Measurements from ENCODE around the gene EIF2B5.
"Not testable (repeated sequence)": the region's sequence is repeated elsewhere in the genome, so short reads cannot be mapped to it uniquely, and the experiment has no call there.

Gene EIF2B5

DNA sequence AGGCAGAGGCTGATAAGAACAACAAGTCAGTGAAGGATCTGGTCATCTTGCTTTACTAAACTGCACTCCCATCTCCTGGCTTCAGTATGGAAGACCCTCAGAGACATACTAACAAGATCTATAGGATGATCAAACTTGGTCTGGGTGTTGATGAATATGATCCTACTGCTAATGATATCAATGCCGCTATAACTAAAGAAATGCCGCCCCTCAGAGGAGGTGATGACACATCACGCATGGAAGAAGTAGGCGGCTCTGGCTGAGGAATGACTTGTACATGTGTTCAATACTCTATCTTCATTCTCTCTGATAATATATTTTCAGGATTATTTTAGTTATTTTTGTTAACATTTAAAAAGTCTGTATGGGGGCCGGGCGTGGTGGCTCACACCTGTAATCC lies 17.5 kb upstream of the EIF2B5 start:
- Histone ChIP-seq H3K9me3 (ENCODE audit: low read depth, low read length) (no peaks in the 10 kb centered on the region), H3K36me3 (ENCODE audit: insufficient read depth, low read length) (no peaks in the 10 kb centered on the region), H3K27ac (no peak overlapping the region), H3K4me3 (no peak overlapping the region), H3K9ac (ENCODE audit: insufficient read length) (no peak overlapping the region)
- TF ChIP-seq POLR2AphosphoS5 (IDR thresholded peaks at IDR 0.05; ENCODE audit: borderline replicate concordance, low read depth, low read length) (no peak), EZH2 (IDR thresholded peaks at IDR 0.05) (no peak), FOXP2 (optimal IDR thresholded peaks at IDR 0.05; ENCODE audit: control extremely low read depth, extremely low read length, insufficient read depth) (no peak)
- no peak for DNase-seq (ENCODE audit: low read depth, low spot score)

DNA sequence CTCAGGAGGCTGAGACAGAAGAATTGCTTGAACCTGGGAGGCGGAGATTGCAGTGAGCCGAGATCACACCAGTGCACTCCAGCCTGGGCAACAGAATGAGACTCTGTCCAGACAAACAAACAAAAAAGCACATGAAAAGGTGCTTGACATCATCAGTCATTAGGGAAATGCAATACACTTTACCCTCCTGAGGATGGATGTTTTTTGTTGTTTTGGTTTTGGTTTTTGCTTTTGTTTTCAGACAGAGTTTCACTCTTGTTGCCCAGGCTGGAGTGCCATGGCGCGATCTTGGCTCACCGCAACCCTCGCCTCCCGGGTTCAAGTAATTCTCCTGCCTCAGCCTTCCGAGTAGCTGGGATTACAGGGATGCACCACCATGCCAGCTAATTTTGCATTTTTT lies 14.1 kb upstream of the EIF2B5 start:
- not testable (repeated sequence) for H3K4me3 ChIP-seq; H3K9me3 ChIP-seq (ENCODE audit: low read depth, low read length); H3K36me3 ChIP-seq (ENCODE audit: insufficient read depth, low read length); DNase-seq (ENCODE audit: low read depth, low spot score); H3K9ac ChIP-seq (ENCODE audit: insufficient read length)
- 0 out of 2 replicates have a peak overlapping the region, but pooled peaks have one; percentile 69 for H3K27ac ChIP-seq

DNA sequence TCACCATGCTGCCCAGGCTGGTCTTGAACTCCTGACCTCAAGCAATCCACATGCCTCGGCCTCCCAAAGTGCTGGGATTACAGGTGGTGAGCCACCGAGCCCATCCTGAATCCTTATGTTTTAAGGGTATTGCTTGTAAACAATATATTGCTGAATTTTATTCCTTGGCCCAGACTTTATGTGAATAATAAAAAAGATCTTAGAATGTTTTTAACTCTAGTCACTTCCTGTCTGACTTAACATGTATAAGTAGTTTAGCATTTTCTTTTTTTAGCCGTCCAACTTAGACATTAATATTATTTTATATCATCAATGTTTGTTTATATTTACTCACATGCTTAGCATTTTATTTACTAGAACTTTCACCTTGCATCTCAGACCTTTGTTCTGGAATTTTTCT lies 9.2 kb upstream of the EIF2B5 start:
- H3K36me3 ChIP-seq (ENCODE audit: insufficient read depth, low read length) = no peaks in the 10 kb centered on the region
- no peak for DNase-seq (ENCODE audit: low read depth, low spot score)
- H3K27ac ChIP-seq = peak overlapping the region; percentile 37; the same call in 1 of the 2 replicates
- peak overlapping the region; percentile 46 for H3K9ac ChIP-seq (ENCODE audit: insufficient read length)
- no peak overlapping the region for H3K4me3 ChIP-seq
- no peaks in the 10 kb centered on the region for H3K9me3 ChIP-seq (ENCODE audit: low read depth, low read length)
- no peak for TF ChIP-seq FOXP2 (optimal IDR thresholded peaks at IDR 0.05; ENCODE audit: control extremely low read depth, extremely low read length, insufficient read depth)
- no peak for TF ChIP-seq POLR2AphosphoS5 (IDR thresholded peaks at IDR 0.05; ENCODE audit: borderline replicate concordance, low read depth, low read length)
- TF ChIP-seq EZH2 (IDR thresholded peaks at IDR 0.05) = no peak

DNA sequence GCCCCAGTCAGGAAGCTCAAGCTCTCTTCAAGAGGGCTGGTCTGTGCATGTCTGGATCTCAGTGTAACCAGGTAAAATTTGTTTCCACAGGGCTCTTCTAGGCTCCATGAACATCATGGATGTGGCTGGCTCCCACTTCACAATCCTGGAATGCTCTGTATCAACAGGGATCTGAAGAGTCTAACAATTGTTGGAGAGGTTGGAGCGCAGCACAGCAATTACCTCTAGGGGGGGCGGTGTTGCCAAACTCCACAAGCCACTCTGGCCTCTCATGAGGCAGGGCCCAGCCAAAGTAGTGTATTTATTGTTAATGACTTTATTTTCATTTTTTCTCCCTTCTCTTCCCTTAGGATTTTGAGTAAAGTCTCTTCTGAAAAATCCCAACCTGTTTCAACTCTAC lies 6.1 kb upstream of the EIF2B5 start:
- Histone ChIP-seq H3K4me3 (no peak overlapping the region), H3K27ac (no peak overlapping the region), H3K36me3 (ENCODE audit: insufficient read depth, low read length) (no peaks in the 10 kb centered on the region), H3K9ac (ENCODE audit: insufficient read length) (no peak overlapping the region), H3K9me3 (ENCODE audit: low read depth, low read length) (no peaks in the 10 kb centered on the region)
- DNase-seq (ENCODE audit: low read depth, low spot score) = no peak
- no peak for TF ChIP-seq EZH2 (IDR thresholded peaks at IDR 0.05)
- TF ChIP-seq POLR2AphosphoS5 (IDR thresholded peaks at IDR 0.05; ENCODE audit: borderline replicate concordance, low read depth, low read length) = no peak
- TF ChIP-seq FOXP2 (optimal IDR thresholded peaks at IDR 0.05; ENCODE audit: control extremely low read depth, extremely low read length, insufficient read depth) = no peak

DNA sequence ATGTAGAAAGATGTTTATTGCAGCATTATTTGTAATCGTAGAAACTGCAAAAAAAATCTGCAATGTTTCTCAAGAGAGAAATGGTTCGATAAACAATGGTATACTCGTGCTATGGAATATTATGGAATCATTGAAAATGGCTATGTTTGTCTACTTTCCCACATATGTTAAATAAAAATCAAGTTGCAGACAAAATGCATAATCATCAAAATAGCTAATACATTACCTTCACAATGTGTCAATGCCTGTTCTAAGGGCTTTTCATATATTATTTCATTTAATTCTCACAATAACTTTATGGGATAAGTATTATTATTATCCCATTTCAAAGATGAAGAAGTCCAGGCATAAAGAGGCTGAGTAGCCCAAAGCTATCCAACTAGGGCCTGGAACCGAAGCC lies 2.2 kb upstream of the EIF2B5 start:
- H3K4me3 ChIP-seq = peak overlapping the region; percentile 88; the same call in 1 of the 2 replicates
- DNase-seq (ENCODE audit: low read depth, low spot score) = no peak
- H3K27ac ChIP-seq = 0 out of 2 replicates have a peak overlapping the region, but pooled peaks have one; percentile 7
- H3K9me3 ChIP-seq (ENCODE audit: low read depth, low read length) = no peaks in the 10 kb centered on the region
- H3K9ac ChIP-seq (ENCODE audit: insufficient read length) = no peak overlapping the region
- TF ChIP-seq POLR2AphosphoS5 (IDR thresholded peaks at IDR 0.05; ENCODE audit: borderline replicate concordance, low read depth, low read length) (no peak), EZH2 (IDR thresholded peaks at IDR 0.05) (no peak), FOXP2 (optimal IDR thresholded peaks at IDR 0.05; ENCODE audit: control extremely low read depth, extremely low read length, insufficient read depth) (no peak)
- peaks cover 14% of the 10 kb centered on the region for H3K36me3 ChIP-seq (ENCODE audit: insufficient read depth, low read length)

DNA sequence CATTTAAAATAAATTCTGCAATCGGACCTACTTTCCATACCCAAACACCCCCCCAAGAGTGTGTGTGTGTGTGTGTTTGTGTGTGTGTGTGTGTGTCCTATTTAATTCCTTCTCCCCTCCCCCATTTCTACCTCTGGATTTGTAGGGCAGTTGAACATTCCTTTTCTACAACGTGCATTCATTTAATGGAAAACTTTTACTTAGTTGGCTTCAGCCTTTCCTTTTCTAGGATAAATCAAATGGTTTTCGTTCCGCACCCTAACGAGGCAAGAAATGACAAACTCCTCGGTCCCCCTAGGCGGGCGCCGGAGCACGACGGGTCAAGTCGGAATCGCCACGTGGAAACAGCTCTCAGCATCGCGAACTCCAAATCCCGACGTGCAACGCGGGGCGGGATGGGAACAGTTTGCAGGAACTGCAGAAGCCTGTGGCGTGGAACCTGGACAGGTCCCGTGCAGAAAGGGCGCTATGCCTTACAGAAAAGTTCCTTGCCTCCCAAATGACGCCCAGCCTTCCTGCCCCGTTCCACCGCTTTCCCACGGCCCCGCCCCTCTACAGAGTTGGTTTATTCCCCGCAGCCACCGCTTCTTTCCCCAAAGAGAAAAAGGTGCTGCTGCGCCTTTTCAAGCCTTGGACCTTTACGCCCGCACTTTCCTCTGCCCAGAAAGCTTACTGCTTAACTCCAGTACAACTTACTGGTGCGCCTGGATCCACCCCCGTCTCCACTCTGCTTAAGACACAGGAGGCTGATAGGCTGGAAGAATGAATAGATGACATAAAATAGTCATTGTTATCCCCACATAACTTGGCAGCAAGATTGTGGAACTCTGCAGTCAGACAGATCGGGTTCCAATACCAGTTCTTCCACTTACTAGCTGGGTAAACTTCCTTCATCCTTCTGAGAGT lies 1.1 kb upstream of the EIF2B5 start:
- Histone ChIP-seq H3K9ac (ENCODE audit: insufficient read length) (peak overlapping the region; percentile 90), H3K4me3 (peak overlapping the region; percentile 88), H3K9me3 (ENCODE audit: low read depth, low read length) (no peaks in the 10 kb centered on the region), H3K27ac (peak overlapping the region; percentile 84), H3K36me3 (ENCODE audit: insufficient read depth, low read length) (peaks cover 19% of the 10 kb centered on the region)
- DNase-seq (ENCODE audit: low read depth, low spot score) = peak; percentile 52
- TF ChIP-seq FOXP2 (optimal IDR thresholded peaks at IDR 0.05; ENCODE audit: control extremely low read depth, extremely low read length, insufficient read depth) (peak; percentile 68), POLR2AphosphoS5 (IDR thresholded peaks at IDR 0.05; ENCODE audit: borderline replicate concordance, low read depth, low read length) (peak; percentile 87), EZH2 (IDR thresholded peaks at IDR 0.05) (no peak)

DNA sequence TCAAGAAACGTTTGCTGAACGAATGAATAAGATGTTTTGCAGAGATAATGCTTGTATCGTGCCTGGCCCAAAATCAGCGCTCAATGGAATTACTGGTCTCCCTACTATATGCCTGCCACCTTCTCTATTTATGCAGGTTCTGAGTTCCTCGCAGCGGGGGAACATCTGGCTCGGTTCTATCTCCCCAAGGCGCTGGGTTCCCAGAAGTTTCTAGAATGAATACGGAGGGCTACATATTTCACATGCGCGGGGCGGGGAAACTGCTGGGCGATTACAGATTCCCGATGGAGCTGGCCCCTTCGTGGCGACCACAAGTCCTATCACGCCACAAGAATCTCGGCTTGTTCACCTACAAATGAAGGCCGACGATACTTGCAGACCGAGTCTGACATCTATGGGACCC lies 411 bp upstream of the EIF2B5 start:
- Histone ChIP-seq H3K9me3 (ENCODE audit: low read depth, low read length) (no peaks in the 10 kb centered on the region), H3K36me3 (ENCODE audit: insufficient read depth, low read length) (peaks cover 22% of the 10 kb centered on the region), H3K4me3 (peak overlapping the region; percentile 88), H3K27ac (peak overlapping the region; percentile 84), H3K9ac (ENCODE audit: insufficient read length) (peak overlapping the region; percentile 90)
- no peak for TF ChIP-seq POLR2AphosphoS5 (IDR thresholded peaks at IDR 0.05; ENCODE audit: borderline replicate concordance, low read depth, low read length)
- TF ChIP-seq FOXP2 (optimal IDR thresholded peaks at IDR 0.05; ENCODE audit: control extremely low read depth, extremely low read length, insufficient read depth) = peak; percentile 46
- no peak for DNase-seq (ENCODE audit: low read depth, low spot score)

DNA sequence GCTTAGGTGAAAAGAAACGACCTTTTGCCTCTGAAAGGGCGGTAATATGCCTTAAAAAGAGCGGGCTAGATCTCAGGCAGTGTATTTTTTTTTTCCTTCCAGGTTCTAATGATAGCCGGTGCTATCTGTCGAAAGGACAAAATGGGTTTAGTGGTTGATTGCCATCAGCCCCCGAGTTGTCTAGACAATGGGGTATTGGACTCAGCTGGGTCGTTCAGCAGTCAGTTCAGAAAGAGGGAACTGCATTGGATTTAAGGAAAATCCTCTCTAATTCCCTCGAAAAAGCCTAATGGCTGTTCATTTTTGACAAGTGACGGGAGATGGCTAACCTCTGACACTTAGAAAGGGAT lies 728 bp downstream of the EIF2B5 start:
- TF ChIP-seq FOXP2 (optimal IDR thresholded peaks at IDR 0.05; ENCODE audit: control extremely low read depth, extremely low read length, insufficient read depth) (no peak), POLR2AphosphoS5 (IDR thresholded peaks at IDR 0.05; ENCODE audit: borderline replicate concordance, low read depth, low read length) (no peak), EZH2 (IDR thresholded peaks at IDR 0.05) (no peak)
- Histone ChIP-seq H3K4me3 (peak overlapping the region; percentile 88), H3K27ac (peak overlapping the region; percentile 84), H3K9me3 (ENCODE audit: low read depth, low read length) (no peaks in the 10 kb centered on the region), H3K9ac (ENCODE audit: insufficient read length) (peak overlapping the region; percentile 90), H3K36me3 (ENCODE audit: insufficient read depth, low read length) (peaks cover 33% of the 10 kb centered on the region)
- no peak for DNase-seq (ENCODE audit: low read depth, low spot score)

DNA sequence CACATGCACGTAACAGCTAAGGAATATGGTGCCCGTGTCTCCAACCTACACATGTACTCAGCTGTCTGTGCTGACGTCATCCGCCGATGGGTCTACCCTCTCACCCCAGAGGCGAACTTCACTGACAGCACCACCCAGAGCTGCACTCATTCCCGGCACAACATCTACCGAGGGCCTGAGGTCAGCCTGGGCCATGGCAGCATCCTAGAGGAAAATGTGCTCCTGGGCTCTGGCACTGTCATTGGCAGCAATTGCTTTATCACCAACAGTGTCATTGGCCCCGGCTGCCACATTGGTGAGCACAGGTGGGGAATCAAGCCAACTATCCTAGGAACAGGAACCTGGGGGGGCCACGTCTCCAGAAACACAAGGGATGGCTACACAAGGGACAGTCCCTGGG lies 5.3 kb downstream of the EIF2B5 start:
- TF ChIP-seq EZH2 (IDR thresholded peaks at IDR 0.05) (no peak), POLR2AphosphoS5 (IDR thresholded peaks at IDR 0.05; ENCODE audit: borderline replicate concordance, low read depth, low read length) (no peak), FOXP2 (optimal IDR thresholded peaks at IDR 0.05; ENCODE audit: control extremely low read depth, extremely low read length, insufficient read depth) (no peak)

More for the DNA sequence above, 5.3 kb downstream of the EIF2B5 start:
- Histone ChIP-seq H3K4me3 (no peak overlapping the region), H3K36me3 (ENCODE audit: insufficient read depth, low read length) (peaks cover 78% of the 10 kb centered on the region), H3K9ac (ENCODE audit: insufficient read length) (no peak overlapping the region), H3K27ac (no peak overlapping the region), H3K9me3 (ENCODE audit: low read depth, low read length) (no peaks in the 10 kb centered on the region)
- DNase-seq (ENCODE audit: low read depth, low spot score) = no peak
